Skin epidermis (tissue), 12 donors: ENCODE measurements around the gene JOSD2.
"Not testable (repeated sequence)": the region's sequence is repeated elsewhere in the genome, so short reads cannot be mapped to it uniquely, and the experiment has no call there.

Source experiments
- H3K27ac ChIP-seq, 21 experiments: fragments of 200-600 bp; sonication (generic) in 11 of 21; one replicate each; pipeline ENCODE4 v1.5.0; 2020; ENCODE audit warnings: mild to moderate bottlenecking in 3 of 21, inconsistent platforms in 2 of 21, moderate library complexity in 2 of 21
- H3K4me3 ChIP-seq, 7 experiments: fragments of 200-600 bp; sonication (generic) in 2 of 7; one replicate each; pipeline ENCODE4 v1.5.0; 2020; ENCODE audit warnings: inconsistent platforms in 2 of 7, mild to moderate bottlenecking in 2 of 7, moderate library complexity in 1 of 7

Gene JOSD2

GRCh38 chr19:50548191-50549058, 37.4 kb upstream of the JOSD2 start:
- H3K27ac ChIP-seq: no peak overlapping the region
- H3K4me3 ChIP-seq: no peak overlapping the region

GRCh38 chr19:50547385-50548190, 36.6 kb upstream of the JOSD2 start:
- H3K27ac ChIP-seq: no peak overlapping the region
- no peak overlapping the region for H3K4me3 ChIP-seq

DNA sequence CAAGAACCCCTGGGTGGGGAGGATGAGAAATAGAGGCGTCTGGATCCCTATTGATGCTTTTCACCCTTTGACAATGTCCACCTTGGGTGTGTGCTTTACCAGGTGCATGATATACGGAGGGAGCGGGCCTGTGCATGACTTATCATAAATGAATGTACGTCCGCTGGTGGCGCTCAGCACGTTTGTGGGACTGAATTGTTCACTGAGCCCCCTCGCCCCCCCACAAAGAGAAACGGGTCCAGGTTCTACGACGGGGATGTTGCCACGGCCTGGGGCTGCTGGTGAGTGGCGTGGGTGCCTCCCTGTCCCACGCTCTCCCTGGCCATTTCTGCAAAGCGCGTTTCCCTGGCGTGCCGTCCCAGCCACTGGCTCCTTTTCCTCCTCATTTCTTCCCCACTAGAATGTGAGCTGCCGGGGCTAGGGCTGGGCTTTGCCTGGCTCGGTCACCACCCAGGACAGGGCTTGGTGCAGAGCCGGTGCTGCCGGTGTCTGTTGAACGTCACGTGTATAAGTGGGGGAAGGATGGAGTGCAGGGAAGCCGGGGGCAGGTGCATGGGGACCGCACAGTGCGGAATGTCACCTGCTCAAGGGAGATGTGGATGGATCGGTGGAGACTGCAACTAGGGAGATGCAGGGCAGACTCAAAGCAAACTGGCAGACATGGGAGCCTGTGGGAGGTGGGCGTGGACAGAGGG, 35.7 kb upstream of the JOSD2 start:
- H3K4me3 ChIP-seq: no peak overlapping the region
- H3K27ac ChIP-seq: no peak overlapping the region

DNA sequence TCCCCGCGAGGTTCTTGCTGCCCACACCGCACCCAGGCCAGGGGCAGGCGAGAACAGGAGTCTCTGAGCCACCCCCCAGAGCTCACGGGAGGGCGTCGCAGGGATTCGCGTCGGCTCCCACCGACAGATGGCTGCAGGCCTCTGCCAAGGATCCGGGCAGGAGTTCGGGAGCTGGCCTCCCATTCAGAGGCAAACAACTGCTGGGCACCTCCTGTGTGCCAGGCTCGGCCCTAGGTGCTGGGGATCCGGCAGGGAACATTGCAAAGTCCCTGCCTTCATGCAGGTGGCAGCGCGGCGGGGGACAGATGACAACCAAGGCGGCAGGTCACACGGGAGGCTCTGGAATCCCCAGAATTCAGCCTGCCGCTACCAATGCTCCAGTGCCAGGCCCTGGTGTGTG, 32.0 kb upstream of the JOSD2 start:
- H3K4me3 ChIP-seq: no peak overlapping the region
- H3K27ac ChIP-seq: no peak overlapping the region

- no peak overlapping the region for H3K27ac ChIP-seq
- no peak overlapping the region for H3K4me3 ChIP-seq
Observed at GRCh38 chr19:50537769-50538230, 26.8 kb upstream of the JOSD2 start.

- Histone ChIP-seq H3K27ac (no peak overlapping the region), H3K4me3 (no peak overlapping the region)
Observed at GRCh38 chr19:50537306-50537685, 26.3 kb upstream of the JOSD2 start.

DNA sequence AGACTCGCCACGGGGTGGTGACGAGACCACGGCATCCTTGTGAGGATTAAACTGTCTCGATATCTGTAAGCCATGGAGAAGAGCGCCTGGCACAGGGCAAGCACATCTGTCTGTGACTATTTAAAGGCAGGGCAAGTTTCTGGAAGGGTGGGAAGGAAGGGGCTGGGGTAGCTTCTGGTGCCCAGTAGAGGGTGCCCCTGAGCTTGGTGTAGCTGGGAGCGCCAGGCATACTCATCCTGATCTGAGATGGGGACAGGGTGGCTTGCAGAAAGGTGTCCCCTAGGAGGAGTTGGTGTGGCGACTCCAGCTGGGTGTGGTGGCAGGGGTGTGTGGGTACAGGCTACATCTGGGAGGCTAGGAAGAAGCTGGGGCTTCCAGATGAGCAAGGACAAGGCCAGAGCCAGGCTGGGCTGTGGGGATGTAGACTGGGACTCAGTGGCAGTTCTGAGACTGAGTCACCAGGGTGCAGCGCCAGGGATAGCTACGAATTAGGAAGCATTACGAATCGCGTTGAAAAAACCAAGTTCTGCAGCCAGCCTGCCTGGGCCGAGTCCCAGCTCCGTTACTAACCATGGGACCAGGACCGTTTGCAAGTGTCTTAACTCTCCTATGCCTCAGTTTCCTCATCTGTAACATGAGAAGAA, 25.8 kb upstream of the JOSD2 start:
- Histone ChIP-seq H3K27ac (no peak overlapping the region), H3K4me3 (no peak overlapping the region)

GRCh38 chr19:50535672-50536187, 24.7 kb upstream of the JOSD2 start:
- Histone ChIP-seq H3K4me3 (no peak overlapping the region), H3K27ac (no peak overlapping the region)

- H3K4me3 ChIP-seq: no peak overlapping the region
- H3K27ac ChIP-seq: no peak overlapping the region
Observed at GRCh38 chr19:50534478-50534877, 23.5 kb upstream of the JOSD2 start.

DNA sequence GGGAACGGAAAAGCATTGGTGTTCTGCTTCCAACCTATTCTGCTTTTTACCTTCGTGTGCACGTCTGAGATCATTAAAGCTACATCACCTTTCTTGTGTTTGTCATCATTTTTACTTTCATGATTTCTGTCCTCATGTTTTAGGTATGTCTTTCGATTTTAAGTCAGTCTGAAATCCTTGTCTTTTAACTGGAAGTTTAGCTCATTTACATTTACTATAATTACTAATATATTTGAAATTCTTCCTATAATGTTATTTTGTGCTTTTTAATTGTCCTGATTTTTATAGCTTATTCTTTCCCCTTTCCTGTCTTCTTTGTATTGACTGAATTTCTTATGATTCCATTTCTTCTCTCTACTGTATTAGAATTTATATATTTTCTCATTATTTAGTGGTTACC, 22.0 kb upstream of the JOSD2 start:
- no peak overlapping the region for H3K27ac ChIP-seq
- H3K4me3 ChIP-seq: no peak overlapping the region

- no peak overlapping the region for H3K4me3 ChIP-seq
Observed at GRCh38 chr19:50531171-50531612, 20.2 kb upstream of the JOSD2 start.

DNA sequence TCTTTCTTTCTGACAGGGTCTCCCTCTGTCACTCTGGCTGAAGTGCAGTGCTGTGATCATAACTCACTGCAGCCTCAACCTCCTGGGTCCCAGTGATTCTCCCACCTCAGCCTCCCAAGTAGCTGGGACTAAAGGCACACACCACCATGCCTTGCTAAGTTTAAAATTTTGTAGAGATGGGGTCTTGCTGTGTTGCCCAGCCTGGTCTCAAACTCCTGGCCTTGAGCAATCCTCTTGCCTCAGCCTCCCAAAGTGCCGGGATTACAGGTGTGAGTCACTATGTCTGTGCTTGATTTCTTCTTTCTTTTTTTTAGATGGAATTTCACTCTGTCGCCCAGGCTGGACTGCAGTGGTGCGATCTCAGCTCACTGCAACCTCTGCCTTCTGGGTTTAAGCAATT, 17.1 kb upstream of the JOSD2 start:
- H3K27ac ChIP-seq, H3K4me3 ChIP-seq: not testable (repeated sequence)

More at GRCh38 chr19:50531171-50531612, 20.2 kb upstream of the JOSD2 start:
- H3K27ac ChIP-seq: no peak overlapping the region

DNA sequence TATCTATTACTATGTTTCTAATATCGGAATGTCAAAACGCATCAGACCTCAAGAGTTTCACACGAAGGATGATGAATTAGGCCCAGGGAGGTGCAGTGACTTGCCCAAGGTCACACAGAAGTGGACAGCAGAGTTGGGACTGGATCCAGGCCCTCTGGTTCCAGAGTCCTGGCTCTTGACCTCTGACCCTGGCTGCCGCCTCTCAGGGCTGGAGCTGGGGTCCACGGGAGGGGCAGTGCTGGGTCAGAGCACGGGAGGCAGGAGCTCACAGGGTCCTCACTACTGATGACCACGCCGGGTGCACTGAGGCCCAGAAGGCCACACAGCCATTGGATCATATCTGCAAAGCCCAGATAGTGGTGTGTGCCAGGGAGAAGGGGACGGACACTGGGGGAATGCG, 11.9 kb upstream of the JOSD2 start:
- Histone ChIP-seq H3K4me3 (no peak overlapping the region), H3K27ac (no peak overlapping the region)

GRCh38 chr19:50520822-50521465, 10.0 kb upstream of the JOSD2 start:
- Histone ChIP-seq H3K27ac (no peak overlapping the region), H3K4me3 (no peak overlapping the region)

DNA sequence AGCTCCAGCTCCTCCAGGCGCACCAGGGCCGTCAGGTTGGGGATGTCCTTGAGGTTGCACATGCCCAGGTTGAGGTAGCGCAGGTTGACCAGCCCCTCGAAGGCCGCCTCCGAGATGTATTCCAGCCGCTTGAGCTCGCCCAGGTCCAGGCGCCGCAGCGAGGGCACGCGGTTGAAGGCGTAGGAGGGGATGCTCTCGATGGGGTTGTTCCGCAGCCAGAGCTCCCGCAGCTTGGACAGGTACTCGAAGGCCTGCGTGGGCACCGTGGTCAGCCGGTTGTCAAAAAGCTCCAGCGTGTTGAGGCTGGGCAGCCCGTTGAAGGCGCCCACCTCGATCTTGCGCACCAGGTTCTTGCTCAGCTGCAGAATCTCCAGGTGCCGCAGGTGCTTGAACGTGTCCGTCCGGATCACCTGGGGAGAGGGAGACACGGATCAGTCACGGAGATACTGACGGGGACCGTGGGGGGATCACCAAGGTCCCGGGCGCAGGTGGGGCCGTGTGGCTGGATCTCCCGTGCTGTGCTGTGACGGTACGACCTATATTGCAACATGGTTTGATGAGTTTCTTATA, 8.1 kb upstream of the JOSD2 start:
- H3K27ac ChIP-seq: no peak overlapping the region
- no peak overlapping the region for H3K4me3 ChIP-seq

GRCh38 chr19:50518091-50519005, 7.4 kb upstream of the JOSD2 start:
- H3K27ac ChIP-seq: no peak overlapping the region
- no peak overlapping the region for H3K4me3 ChIP-seq

GRCh38 chr19:50517704-50518075, 6.7 kb upstream of the JOSD2 start:
- no peak overlapping the region for H3K4me3 ChIP-seq
- H3K27ac ChIP-seq: no peak overlapping the region
